GM19452 (cell line): ENCODE measurements around the gene MYO5C.
A peak's percentile ranks its signal among the peaks of the same experiment; 100 is the strongest.

Experiments
- ATAC-seq: cut with Tn5 transposase; IDR thresholded peaks from one replicate; pipeline ENCODE4 v1.9.1; 2021; ENCODE audit not compliant: unreplicated experiment

The MYO5C gene

DNA sequence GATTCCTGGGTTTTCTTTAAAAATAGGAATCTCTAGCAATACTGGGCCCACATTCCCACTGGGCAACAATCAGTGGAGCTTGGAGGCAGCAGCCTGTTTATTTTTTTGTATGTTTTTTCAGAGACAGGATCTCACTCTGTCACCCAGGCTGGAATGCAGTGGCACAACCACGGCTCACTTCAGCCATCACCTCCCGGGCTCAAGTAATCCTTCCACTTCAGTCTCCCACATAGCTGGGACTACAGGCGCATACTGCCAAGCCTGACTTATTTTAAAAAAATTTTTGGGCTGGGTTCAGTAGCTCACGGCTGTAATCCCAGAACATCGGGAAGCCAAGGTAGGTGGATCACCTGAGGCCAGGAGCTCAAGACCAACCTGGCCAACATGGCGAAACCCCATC is 75.4 kb downstream of the MYO5C start:
- ATAC-seq: no peak

DNA sequence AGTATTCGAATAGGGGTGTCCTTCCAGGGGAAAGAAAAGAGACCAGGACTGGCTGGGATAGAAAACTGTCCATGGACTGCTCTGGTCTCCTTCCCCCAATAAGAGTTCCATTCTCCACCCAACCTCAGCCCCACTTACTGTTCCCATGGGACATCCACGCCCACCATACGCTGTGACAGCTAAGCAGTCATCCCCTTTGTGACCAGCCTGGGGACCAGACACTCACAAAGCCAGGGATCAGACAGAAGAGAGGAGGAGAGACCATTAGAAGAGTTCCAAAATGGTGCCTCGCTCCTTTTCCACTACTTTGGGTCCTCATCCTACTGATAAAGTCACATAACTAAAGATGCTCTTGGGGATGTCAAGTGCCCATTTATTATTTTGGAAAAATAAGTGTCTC is 76.8 kb downstream of the MYO5C start:
- no peak for ATAC-seq

DNA sequence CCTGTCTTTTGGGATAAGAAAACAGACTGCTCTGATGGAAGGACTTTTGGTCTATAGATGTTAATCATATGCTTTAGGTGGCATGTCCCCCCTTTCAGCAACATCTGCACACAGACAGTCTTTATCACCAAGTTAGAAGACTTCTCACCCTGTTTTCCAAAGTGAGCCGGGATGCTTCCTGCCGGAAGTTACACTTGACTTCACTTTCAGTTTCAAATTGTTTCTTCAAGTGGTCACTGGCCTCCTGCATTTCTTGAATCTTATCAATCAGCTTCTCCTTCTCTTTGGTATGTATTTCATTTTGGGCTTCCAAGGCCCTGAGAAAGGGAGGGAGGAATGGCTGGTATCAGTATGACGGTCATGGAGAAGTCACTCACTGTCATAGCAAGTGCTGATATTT is 77.2 kb downstream of the MYO5C start:
- ATAC-seq: no peak

DNA sequence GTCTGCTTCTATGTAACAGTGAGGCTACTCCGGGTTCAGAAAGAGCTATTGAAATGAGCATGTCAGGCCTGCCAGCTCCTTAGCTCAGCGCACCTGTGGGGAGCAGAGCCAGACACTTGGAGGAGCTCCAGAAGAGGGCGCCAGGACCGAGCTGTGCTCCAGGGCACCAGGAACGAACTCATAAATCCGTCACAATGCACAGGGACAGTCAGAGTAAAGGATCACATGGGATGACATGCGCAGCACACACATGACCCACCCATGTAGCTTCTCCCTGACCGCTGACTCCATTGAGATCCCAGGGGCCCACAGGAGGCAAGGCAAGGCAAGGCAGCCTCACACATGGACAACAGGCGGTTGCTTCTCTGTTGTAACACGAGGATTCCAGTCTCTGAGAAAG is 78.4 kb downstream of the MYO5C start:
- ATAC-seq: no peak

DNA sequence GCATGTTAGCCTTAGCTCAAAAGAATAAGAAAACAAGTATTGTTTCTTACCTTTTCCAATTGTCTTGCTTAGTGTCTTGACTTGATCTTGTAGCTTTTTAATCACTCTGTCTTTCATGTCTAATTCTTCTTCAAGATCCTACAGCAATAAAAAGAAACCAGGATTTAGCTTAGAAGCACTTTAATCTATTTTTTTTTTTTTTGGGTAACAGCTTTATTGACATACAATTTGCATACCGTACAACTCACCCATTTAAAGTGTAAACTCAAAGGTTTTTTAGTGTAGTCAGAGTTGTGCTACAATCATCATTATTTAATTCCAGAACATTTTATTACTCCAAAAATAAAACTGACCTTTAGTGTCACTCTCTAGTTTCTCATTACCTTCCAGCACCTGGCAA is 81.1 kb downstream of the MYO5C start:
- ATAC-seq: no peak

DNA sequence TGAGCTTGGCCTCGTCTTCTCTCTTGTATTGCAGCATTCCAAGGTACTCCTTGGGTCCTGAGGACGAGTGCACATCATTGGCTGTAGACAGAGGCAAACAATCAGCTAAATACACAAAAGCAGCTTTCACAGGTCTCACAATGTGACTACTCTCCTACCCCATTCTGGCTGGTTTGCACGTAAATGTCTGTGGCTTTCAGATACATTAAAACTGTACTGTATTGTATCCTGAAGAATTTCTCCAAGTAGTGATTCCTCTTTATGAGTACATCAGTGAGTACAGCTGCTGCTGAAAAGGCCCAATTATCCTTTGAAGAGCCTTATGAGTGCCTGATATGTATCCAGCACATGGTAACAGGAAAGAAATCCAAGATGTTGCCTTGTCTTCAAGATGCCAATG is 82.4 kb downstream of the MYO5C start:
- ATAC-seq: no peak

DNA sequence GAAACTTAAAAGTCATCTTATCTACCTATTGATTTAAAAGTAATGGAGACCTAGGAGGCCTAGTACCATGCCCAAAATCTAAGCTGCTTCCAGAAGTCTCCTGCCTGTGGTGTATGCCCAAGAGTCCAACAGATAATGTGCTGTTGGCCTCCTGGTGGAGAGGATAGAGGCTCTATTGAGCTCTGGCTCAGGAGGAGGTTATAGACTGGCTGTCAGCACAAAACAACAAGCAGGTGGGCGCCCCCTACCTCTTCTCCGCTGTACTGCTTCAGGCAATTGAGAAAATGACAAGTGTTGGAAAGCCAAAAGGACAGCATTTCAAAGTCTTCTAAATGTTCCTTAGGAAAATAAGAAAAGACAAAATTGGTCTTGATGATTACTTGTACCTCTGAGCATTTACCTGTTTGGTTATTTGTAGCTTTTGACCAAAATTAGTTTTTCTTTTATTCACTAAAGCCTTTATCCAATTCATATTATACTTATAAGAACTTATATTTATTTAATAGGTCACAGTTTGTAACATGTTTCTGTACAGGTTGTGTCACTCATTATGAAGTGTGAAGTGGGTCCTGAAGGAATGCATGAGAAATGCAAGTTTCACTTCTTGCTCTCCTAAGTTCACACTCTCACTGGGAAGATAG is 87.2 kb downstream of the MYO5C start:
- peak; percentile 80 for ATAC-seq

DNA sequence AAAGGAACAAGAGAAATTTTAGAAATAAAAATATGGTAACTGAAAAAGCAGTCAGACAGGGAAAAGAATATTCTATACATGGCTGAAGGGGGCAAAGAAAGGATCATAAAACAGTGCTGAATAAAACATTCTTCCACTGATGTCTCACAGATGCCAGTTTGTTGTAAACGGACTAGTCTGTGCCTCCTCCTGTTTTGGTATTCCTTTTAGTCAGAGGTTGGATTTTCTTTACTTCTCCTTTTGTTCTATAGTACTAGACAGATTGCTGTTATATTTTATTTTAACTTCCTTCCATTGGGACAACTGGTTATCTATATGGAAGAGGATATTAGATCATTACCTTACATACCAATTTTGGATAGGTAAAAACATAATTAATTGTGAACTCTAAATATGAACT is 88.4 kb downstream of the MYO5C start:
- no peak for ATAC-seq

DNA sequence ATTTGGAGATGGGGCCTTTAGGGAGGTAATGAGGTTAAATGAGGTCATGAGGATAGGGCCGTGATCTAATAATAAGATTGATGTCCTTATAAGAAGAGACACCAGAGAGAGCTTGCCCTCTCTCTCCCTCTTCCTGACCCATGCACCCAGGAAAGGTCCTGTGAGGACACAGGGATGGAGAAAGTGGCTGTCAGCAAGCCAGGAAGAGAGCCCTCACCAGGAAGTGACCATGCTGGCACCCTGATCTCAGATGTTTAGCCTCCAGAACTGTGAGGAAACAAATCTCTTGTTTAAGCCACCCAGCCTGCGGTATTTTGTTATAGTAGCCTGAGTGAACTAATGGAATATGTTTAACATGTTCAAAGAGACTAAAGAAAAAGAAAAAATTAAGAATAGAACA is 89.2 kb downstream of the MYO5C start:
- no peak for ATAC-seq

DNA sequence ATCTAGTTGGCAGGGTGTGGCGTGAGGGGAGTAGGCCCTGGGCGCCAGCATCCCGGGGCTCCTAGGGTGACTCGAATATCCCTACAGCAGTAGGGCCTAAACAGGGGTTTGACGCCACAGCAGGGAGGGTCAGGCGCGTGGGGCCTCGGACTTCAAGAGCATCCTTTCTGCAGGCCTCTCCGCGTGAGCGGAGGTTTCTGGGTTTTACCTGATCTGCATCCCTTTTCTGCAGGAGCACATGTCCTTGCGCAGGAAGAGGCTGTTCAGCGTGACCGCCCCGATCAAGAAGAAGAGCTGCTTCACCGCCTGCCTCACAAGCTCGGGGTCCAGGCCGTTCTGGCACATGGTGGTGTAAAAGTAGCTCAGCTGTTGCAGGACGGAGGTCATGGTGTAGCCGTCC is 90.9 kb downstream of the MYO5C start:
- ATAC-seq: no peak

DNA sequence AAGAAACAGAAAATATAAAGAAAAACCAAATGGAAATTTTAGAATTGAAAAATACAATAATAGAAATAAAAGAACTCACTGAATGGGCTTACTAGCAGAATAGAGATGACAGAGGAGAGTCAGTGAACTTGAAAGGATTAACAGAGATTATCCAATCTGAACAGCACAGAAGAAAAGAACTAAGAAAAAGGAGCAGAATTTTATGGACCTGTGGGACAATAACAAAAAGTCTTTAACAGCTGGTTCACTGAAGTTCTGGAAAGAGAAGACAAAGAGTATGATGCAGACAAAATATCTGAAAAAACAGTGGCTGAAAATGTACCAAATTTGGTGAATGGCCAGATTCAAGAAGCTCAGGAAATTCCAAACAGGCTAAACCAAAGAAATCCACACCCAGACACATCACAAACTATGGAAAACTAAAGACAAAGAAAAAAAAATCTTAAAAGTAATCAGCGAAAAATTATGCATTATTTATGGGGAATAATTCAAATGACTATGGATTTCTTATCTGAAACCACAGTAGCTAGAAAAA is 94.7 kb downstream of the MYO5C start:
- no peak for ATAC-seq

DNA sequence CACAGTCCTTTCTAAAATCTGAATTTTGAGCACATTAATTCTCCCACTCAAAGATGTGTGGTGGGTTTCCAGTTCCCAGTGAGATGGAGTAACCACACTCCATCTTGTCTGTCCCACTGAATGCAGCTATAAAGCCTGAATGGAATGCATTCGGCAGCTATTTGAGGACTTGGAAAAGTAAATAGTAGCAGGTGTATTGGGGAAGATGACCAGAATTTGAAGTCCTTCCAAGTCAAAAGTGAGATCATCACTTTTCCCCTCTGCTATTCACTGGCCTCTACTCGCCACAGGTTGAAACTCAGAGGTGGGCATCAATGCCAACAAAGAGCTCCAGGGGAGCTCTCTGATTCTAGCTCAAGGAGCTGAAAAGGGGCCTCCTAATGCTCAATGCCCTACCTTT is 96.3 kb downstream of the MYO5C start:
- no peak for ATAC-seq

DNA sequence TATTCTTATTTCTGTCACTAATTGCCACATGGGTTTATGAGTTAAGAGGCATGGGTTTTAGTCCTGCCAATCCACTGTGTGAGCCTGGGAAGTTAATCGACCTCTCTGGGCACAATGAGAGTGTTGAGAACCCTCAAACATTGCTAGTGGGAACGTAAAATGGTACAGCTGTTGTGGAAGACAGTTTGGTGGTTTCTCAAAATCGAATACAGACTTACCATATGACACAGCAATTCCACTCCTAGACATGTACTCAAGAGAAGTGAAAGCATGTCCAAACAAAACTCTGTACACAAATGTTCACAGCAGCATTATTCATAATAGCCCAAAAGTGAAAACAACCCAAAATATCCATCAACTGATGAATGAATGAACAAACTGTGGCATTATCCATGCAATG is 98.7 kb downstream of the MYO5C start:
- no peak for ATAC-seq

DNA sequence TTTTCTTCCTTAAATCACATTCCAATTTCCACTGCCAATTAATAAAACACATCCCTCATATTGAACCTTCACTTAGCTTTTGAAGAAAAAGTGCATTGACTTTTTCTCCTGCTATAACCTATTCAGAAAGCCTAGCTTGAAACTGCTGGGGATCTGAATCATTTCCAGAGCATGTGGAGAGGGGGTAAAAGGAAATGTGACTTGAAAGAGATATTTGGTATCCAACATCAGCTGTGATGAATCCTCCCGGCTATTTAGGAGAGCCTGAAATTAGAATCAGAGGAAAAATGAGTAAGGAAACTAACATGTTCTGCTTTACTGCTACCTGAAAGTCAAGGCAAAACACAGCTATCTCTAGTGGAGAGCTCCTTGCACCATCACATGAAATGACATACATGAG is 101.8 kb downstream of the MYO5C start:
- ATAC-seq: no peak

DNA sequence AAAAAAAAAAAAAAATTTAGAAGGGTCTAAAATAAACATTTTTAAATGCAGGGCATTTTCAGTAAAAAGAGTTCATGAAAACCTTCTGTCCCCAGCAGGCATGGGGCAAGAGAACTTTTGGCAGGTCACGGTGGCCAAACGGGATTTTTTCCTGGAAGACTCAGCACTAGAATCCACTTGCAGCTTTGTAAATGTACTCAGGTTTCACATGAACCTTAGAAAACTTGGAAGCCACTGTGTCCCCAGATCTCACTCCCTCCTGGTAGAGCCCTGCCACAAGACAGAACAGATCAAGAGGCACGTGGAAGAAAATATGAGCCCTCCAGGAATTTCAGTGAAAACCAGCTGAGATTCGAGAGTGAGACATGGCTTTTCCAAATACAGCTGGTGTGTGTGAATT is 102.3 kb downstream of the MYO5C start:
- ATAC-seq: no peak

DNA sequence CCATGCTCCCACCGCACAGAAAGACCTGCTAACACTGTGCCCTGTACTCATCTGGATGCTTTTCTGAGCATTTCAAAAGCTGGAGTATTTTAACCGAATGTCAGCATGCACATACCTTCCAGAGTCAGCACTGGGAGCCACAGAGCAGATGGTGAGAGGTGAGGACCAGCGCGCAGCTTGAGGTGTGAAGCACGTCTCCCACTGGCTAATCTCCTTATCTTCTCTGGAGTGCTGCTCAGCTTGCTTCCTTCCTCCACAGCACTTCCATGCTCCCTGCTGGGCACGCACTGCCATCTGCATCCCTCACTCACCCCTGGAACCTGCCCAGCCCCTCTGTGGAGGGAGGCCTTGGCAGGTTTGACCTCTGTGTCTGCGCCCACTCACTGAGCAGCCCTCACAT is 104.4 kb downstream of the MYO5C start, which contains the start of gene GNB5:
Gene GNB5 (minus strand): TSS at position 186 of the 400 bp plus-strand sequence. CDS start 6,716 bp downstream, outside the sequence.
- ATAC-seq: no peak

DNA sequence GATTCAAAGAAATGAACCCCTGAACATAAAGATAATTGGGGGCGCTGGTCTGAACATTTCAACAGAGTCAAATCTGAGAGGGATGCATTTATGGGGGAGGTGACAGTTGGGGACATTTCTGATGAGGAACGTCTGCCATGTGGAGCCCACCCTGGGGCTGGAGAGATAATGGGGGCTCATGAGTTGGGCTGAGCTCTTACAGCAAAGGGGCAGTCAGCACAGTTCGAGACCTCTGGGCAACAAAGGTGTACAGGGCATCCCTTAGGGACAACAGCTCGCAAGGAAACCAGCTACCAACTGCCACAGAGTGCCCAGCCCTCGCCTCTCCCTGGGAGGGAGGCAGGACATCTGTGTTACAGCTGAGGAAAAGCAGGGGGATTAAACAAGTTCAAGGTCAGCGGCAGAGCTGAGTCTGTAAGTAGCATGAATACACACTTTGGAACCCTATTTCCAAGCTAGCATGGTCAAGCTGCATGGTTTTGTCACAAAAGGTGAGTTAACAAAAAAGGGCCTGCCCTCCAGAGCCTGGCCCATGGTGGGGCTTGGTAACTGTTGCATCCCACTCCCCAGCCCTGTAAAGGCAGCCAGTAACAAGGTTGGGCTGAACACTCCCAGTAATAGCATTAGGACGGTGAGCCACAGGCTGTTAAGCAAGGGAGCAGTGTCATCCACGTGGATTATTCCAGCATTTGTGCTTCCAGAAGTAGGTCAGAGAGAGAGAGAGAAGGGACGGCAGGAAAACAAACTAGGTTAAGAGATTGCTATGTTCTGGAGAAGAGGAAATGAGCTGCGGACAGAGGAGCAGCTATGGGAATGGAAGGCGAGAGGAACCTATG is 108.7 kb downstream of the MYO5C start:
- no peak for ATAC-seq

DNA sequence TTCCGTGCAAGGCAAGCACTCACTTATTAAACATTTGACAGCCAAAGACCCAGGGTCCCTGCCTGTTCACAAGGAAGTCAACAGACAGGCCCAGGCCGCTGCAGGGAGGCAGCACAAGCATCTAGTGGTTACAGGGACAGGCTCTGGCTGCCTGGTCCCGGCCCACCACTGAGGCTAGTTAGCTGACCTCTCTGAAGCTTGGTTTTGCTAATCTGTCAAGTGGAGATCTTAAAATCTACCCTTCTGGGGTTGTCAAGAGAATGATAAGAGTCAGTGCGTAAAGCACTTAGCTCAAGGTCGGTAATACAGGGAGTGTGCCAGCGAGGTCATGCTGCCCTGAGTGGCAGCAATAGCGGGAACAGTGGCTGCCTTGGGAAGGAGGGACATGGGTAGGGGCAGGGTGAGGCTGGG is 110.4 kb downstream of the MYO5C start:
- ATAC-seq: no peak

DNA sequence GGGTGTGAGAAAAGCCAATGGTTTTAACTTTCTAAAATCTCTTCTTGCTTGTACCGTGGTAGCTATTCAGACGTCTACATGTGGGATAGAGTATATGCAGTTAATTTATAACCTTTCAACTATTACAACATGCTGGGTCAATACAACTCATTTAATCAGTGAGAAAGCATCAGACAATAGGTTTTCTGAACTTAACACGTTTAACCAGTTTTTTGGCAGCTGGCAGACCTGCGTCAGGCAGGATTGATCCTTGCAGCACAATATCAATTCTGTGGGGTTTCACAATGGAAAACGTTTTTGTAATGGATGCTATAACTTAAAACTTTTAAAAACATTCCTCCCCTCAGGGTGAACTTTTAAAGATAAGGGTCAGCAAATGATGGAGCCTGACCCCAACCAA is 110.9 kb downstream of the MYO5C start:
- ATAC-seq: no peak

DNA sequence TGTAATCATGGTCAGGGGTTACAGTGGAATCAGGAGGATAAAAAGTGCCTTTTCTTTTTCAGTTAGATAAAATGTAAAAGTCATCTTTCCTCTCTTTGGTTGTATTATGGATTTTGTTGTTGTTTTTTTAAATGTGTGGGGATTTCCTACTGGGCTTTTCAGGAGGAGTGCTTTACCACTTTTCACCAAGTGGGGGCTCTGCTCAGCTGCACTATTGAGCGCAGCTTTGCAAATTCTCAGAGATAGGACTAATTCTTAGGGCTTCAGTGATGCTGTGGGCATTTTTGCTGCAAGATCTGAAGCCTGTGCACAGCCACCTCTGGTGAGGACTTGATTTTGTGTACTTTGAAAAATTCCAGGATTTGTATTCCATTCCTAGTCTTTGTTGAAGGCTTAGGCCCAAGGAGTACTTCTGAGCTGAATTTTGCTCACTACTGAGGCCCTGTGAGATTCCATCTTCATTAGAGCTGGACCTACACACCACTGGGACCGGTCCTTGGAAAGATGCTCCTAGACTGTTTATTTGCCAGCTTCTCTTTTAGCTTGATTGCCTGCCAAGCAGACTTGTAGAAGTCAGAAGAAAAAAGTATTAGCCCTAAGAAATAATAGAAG is 111.9 kb downstream of the MYO5C start:
- ATAC-seq: no peak

DNA sequence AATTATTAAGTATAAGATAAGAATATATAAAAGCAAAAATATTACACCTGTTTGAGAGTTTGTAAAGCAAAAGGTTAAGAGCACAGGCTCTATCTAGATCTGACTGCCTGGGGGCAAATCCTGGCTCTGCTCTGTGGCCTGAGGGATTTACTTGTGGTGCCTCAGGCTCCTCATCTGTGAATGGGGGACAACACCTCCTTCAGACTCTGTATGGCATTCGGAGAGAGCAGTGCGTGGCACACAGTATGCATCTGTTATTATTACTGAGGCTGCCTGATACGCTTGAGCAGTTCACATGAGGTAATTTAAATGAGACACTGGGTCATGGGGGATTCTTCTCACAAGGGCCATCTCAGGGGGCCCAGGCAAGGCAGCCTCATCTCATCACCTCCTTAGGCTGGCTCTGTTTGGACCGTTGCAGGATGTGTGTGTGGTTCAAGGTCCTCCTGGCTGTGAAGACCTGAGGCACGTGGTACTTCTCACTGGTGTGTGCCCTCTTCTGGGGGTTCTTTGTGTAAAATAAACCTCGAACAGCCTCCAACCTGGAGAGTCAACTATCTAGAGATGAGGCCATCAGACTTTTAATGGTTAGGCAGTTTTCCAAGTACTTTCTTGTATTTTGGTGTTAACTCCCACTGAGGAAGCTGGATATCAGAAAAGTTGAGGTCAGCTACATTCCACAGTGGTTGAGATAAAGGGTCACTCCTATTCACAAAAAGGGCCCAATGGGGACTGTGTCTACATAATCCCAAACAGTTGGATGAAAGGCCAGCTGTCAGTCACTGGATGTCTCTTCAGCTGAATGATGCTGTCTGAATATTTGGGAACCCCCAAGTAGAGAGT is 113.4 kb downstream of the MYO5C start:
- no peak for ATAC-seq
